T-helper 22 cell (primary cell): ENCODE results near the gene TIMP2.
"Not testable (repeated sequence)": the region's sequence is repeated elsewhere in the genome, so short reads cannot be mapped to it uniquely, and the experiment has no call there.

Source experiments
- DNase-seq: peaks from one replicate; pipeline ENCODE4 v3.0.0-alpha.2; 2020; ENCODE audit warnings: low read depth

Gene TIMP2

GRCh38 chr17:78925234-78925633, at the start of gene TIMP2:
TSS of gene TIMP2 (minus strand) at chr17:78925387. CDS start at chr17:78925088, 299 bp downstream.
- DNase-seq: peak; percentile 39

GRCh38 chr17:78973792-78974520, 48.8 kb upstream of the TIMP2 start:
- DNase-seq: no peak

GRCh38 chr17:78973196-78973595, 48.0 kb upstream of the TIMP2 start:
- DNase-seq: no peak

- no peak for DNase-seq
These were observed 47.4 kb upstream of the TIMP2 start for GRCh38 chr17:78972507-78973105.

- DNase-seq: no peak
These were observed 46.7 kb upstream of the TIMP2 start for GRCh38 chr17:78971756-78972506.

- peak; percentile 33 for DNase-seq
These were observed 45.9 kb upstream of the TIMP2 start for GRCh38 chr17:78970834-78971755.

GRCh38 chr17:78969865-78970264, 44.7 kb upstream of the TIMP2 start:
- no peak for DNase-seq

- DNase-seq: no peak
These were observed 42.7 kb upstream of the TIMP2 start for GRCh38 chr17:78967782-78968362.

GRCh38 chr17:78966910-78967600, 41.9 kb upstream of the TIMP2 start:
- DNase-seq: no peak

GRCh38 chr17:78966123-78966813, 41.1 kb upstream of the TIMP2 start:
- DNase-seq: no peak

GRCh38 chr17:78965491-78965924, 40.3 kb upstream of the TIMP2 start:
- DNase-seq: no peak

- DNase-seq: no peak
These were observed 38.2 kb upstream of the TIMP2 start for GRCh38 chr17:78963378-78963777.

- DNase-seq: not testable (repeated sequence)
These were observed 37.8 kb upstream of the TIMP2 start for GRCh38 chr17:78962984-78963348.

GRCh38 chr17:78962345-78962983, 37.3 kb upstream of the TIMP2 start:
- no peak for DNase-seq

- no peak for DNase-seq
These were observed 36.4 kb upstream of the TIMP2 start for GRCh38 chr17:78961571-78961970.

GRCh38 chr17:78960928-78961327, 35.7 kb upstream of the TIMP2 start:
- no peak for DNase-seq

GRCh38 chr17:78959803-78960202, 34.6 kb upstream of the TIMP2 start:
- DNase-seq: no peak

- DNase-seq: no peak
These were observed 33.5 kb upstream of the TIMP2 start for GRCh38 chr17:78958641-78959127.

GRCh38 chr17:78957128-78957527, 31.9 kb upstream of the TIMP2 start:
- DNase-seq: no peak

GRCh38 chr17:78956254-78956653, 31.1 kb upstream of the TIMP2 start:
- no peak for DNase-seq
